ENCODE results near the gene ENTHD1.
"Not testable (repeated sequence)": the region's sequence is repeated elsewhere in the genome, so short reads cannot be mapped to it uniquely, and the experiment has no call there.

Gene ENTHD1

GRCh38 chr22:39738746-39739145 lies 154.8 kb downstream of the ENTHD1 start:
- TF ChIP-seq, protein P1, sequence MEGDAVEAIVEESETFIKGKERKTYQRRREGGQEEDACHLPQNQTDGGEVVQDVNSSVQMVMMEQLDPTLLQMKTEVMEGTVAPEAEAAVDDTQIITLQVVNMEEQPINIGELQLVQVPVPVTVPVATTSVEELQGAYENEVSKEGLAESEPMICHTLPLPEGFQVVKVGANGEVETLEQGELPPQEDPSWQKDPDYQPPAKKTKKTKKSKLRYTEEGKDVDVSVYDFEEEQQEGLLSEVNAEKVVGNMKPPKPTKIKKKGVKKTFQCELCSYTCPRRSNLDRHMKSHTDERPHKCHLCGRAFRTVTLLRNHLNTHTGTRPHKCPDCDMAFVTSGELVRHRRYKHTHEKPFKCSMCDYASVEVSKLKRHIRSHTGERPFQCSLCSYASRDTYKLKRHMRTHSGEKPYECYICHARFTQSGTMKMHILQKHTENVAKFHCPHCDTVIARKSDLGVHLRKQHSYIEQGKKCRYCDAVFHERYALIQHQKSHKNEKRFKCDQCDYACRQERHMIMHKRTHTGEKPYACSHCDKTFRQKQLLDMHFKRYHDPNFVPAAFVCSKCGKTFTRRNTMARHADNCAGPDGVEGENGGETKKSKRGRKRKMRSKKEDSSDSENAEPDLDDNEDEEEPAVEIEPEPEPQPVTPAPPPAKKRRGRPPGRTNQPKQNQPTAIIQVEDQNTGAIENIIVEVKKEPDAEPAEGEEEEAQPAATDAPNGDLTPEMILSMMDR (IDR thresholded peaks at IDR 0.05; ENCODE audit: insufficient read depth, low read depth, low read length, missing control alignments): no peak
- no peak for DNase-seq (ENCODE audit: low read depth)
- H3K4me3 ChIP-seq (ENCODE audit: low read depth, low read length): no peak overlapping the region

DNA sequence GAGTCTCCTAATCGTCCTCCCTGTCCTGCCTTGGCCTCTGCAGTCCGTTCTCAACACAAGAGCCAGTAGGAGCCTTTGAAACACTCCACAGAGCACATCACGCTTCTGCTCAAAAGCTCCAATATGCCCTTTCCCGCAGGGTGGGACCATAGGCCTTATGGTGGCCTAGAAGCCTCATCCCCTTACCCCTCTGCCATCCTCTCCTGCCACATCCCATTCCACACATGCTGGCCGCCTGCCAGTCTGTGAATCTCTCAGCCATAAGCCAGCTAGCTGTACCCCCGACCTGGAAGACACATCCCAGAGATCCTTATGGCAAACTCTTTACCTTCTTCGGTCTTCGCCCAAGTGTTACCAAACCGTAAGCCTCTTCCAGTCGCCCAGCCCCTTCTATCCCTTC lies 157.8 kb downstream of the ENTHD1 start:
- TF ChIP-seq, protein P1 (IDR thresholded peaks at IDR 0.05; ENCODE audit: insufficient read depth, low read depth, low read length, missing control alignments): no peak
- DNase-seq (ENCODE audit: low read depth): no peak
- H3K4me3 ChIP-seq (ENCODE audit: low read depth, low read length): no peak overlapping the region

- H3K4me3 ChIP-seq (ENCODE audit: low read depth, low read length): no peak overlapping the region
- no peak for DNase-seq (ENCODE audit: low read depth)
- TF ChIP-seq, protein P1 (IDR thresholded peaks at IDR 0.05; ENCODE audit: insufficient read depth, low read depth, low read length, missing control alignments): no peak
Observed at GRCh38 chr22:39734866-39735265, 158.7 kb downstream of the ENTHD1 start.

- DNase-seq (ENCODE audit: low read depth); H3K4me3 ChIP-seq (ENCODE audit: low read depth, low read length): not testable (repeated sequence)
Observed at GRCh38 chr22:39734046-39734445, 159.5 kb downstream of the ENTHD1 start.

DNA sequence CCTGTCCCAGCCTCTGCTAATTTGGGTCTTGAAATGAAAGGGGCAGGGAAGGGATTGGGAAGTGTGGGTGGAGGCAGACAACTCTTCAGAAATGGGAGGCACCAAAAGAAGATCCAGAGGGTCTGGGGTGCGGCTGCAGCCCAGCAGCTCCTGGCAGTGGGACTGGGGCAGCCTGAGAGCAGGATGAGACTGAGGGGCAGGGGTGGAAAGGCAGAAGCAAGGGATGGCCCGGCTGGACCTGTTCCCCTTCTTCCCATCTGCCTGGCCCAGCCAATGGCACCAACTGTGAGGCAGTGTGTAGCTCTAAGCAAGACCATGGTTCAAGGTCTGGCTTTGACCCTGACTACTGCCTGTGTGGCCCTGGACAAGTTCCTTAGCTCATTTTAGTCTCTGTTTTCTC lies 160.4 kb downstream of the ENTHD1 start:
- H3K4me3 ChIP-seq (ENCODE audit: low read depth, low read length): no peak overlapping the region
- DNase-seq (ENCODE audit: low read depth): no peak
- TF ChIP-seq, protein P1 (IDR thresholded peaks at IDR 0.05; ENCODE audit: insufficient read depth, low read depth, low read length, missing control alignments): no peak

- DNase-seq (ENCODE audit: low read depth): no peak
- H3K4me3 ChIP-seq (ENCODE audit: low read depth, low read length): no peak overlapping the region
- TF ChIP-seq, protein P1 (IDR thresholded peaks at IDR 0.05; ENCODE audit: insufficient read depth, low read depth, low read length, missing control alignments): no peak
Observed at GRCh38 chr22:39732625-39733024, 160.9 kb downstream of the ENTHD1 start.

DNA sequence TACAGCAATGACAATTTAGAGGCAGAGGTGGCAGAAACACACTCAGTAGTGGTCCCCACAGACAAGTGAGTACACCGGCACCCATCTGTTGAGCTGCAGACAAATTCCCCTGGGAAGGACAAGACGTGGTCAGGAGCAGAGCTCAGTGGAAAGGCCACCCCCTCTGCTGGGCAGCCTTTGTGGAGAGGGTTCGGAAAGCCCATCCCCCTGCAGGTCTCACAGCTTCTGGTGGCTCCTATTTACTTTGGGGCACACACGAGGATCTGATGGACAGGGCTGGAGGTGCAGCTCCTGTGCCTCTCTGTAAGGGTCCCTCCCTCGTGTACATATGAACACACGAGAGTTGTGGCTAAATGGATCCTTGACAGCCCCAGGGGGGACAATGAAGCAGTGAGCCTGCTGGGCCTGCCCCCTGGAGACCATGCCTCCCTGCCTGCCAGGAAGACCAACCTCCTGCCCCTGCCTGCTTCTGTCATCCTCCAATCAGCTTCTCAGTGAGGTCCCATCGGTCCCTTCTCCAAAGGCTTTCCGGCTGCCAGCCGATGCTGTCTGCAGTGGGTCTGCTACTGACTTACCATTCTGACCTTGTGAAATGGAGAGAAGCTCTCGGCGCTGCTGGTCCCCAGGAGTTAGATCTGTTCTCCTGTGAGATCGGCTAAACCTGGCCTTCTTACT lies 161.5 kb downstream of the ENTHD1 start:
- DNase-seq (ENCODE audit: low read depth): no peak
- TF ChIP-seq, protein P1 (IDR thresholded peaks at IDR 0.05; ENCODE audit: insufficient read depth, low read depth, low read length, missing control alignments): no peak
- no peak overlapping the region for H3K4me3 ChIP-seq (ENCODE audit: low read depth, low read length)
